ENCODE measurements around the gene SUPT4H1.
"Not testable (repeated sequence)": the region's sequence is repeated elsewhere in the genome, so short reads cannot be mapped to it uniquely, and the experiment has no call there.

SUPT4H1 gene

DNA sequence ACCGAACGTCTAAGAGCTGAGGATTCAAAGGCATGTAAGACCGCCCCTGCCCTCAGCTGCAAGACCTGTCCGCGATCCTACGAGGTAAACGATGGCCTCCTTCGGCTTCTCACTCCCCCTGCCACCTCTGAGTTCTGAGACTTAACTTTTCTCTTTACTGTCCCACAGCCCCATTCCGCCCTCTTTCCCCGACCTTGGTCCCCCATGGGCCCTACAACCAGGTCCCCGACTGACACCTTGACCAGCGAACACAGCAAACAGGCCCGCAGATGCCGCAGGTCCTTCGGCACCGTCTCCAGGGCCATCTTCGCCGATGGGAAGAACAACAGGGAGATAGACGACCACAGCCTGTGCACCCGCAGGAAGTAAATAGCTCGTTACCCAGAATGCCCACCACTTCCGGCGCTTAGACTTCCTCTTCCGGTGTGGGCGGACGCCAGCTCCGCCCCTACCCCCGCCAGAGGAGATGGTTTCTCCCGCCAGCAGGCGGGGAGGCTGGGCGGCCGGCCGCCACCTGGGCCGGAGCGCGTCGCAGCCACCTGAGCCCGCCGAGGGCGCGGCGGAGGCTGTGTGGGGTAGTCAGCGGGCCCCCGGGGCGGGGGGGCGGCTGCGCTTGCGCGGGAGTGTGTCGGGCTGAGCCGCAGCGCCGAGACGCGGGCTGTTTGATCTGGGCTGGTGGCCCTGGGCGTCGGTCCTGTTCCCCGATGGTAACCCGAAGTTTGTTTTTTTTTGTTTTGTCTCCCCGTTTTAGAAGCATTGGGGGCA, at the start of gene SUPT4H1:
TSS of gene SUPT4H1 (minus strand) at position 371 of the 765 bp plus-strand sequence. CDS start at position 305, 66 bp downstream.
- peak; percentile 97 for DNase-seq (ENCODE audit: low spot score)

GRCh38 chr17:58401287-58401686, 49.3 kb upstream of the SUPT4H1 start:
- no peak for DNase-seq (ENCODE audit: low spot score)

DNA sequence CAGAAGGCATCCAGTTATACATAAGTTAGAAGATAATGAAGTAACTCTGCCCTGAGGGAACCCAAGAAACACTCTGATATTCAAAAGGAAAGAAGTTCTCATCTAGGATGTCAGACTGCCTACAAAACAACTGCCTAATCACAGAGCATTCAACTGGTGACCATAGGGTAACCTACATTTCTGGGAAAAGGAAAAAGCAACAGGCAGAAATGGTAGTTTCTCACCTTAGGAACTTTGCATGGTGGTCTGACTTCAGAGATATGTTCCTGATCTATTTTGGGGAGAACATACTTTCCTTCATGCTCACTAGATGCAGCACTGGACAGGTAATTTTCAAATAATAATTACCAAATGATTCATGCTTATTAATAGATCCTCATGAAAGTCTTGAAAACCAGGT, 48.8 kb upstream of the SUPT4H1 start:
- DNase-seq (ENCODE audit: low spot score), result no peak

- DNase-seq (ENCODE audit: low spot score), result no peak
Observed at GRCh38 chr17:58399974-58400373, 48.0 kb upstream of the SUPT4H1 start.

GRCh38 chr17:58398574-58399266, 46.7 kb upstream of the SUPT4H1 start:
- DNase-seq (ENCODE audit: low spot score), result no peak

DNA sequence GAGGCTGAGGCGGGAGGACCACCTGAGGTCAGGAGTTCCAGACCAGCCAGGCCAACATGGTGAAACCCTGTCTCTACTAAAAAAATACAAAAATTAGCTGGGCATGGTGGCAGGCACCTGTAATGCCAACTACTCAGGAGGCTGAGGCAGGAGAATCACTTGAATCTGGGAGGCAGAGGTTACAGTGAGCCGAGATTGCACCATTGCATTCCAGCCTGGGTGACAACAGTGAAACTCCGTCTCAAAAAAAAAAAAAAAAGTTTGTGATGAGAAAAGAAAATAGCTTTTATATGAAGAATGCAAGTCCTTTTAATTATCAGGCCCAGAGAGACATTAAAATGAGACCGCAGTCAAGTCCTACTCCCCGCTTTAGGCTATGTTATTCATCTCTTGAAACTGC, 45.4 kb upstream of the SUPT4H1 start:
- DNase-seq (ENCODE audit: low spot score), result not testable (repeated sequence)

GRCh38 chr17:58396173-58396572, 44.2 kb upstream of the SUPT4H1 start:
- no peak for DNase-seq (ENCODE audit: low spot score)

DNA sequence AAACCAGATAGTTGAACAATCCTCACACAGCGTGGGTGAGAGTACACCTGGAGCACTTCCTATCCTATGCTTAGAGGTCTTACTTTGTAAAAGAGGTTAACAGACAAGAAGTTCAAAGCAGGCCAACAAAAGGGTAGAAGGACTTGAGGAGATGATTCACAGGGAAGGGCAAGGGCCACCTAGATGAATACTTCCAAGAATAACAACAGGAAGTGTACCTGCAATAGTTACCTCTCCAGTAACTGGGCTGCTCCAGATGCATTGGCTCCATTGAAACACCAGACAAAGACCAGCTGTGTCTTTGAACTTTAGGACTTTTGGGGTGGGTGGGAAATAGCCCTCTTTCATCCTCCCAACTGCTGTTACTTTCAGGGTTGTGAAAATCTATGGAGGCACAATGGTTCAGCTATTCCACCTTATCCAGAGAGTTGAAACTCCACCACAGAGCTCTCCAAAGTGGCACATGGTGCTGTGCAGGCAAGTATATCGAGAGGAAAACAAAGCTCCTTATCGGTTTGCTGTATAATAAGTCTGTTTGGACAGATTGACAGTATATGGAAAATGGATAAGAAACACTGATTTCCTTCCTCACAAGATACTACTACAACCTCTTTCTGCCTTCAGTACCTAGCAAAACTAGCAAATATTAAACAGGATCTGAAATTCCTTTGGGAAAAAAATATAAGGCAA, 42.7 kb upstream of the SUPT4H1 start:
- no peak for DNase-seq (ENCODE audit: low spot score)

GRCh38 chr17:58391302-58391984, 39.4 kb upstream of the SUPT4H1 start:
- no peak for DNase-seq (ENCODE audit: low spot score)

DNA sequence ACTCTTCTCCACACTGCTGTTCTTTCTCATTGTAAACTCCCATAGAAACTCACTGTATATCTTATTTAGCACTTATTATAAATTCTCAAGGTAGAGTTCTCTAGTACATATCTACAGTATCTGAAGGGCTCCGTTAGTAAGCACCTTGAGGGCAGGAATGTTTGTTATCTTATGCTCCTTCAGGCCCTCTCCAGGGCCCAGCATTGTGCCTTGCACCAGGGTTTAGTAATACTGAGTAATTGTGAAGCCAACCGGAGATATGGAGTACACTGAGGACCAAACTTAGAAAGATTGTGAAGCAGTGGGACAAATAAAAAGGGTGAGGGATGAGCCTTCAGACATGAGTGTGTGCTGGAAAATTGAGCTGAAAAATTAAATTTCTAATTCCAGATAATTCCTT, 38.9 kb upstream of the SUPT4H1 start:
- no peak for DNase-seq (ENCODE audit: low spot score)

DNA sequence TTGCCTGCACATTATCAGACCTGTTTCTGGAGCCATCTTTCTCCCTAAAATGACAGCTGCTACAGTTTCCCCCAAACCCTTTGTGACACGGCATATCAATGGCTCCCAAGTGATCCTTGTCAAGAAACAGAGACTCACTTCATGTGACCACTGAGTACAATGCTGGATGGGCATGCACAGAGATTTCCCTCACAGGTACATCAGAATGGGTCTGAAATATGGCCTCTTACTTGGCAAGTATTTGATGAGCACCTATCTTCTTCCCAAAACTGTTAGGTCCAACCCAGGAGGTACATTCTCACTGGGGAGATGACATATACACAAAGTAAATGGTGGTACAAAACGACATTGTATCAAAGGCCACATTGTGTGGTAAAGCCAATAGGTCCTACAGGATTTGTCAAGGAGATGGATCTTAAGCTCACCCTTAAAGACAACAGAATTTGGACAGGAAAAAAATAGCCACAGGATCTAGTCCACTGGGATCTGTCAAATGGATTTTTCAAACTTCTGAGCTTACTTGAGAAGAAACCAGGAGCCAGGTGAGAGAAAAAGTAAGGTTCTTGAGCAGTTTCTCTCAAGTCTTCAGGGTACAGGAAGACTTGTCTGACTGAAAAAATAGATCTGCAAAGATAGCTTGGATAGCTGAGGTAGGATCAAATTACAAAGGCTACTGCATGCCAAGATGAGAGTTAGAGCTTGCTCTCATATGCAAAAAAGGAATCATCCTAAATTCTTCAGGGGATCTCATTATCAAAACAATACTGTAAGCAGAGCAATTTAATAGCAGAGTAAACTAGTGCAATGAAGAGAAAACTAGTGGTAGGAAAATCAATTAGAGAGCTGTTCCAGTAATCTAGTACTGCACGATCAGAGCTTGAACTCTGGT, 36.5 kb upstream of the SUPT4H1 start:
- DNase-seq (ENCODE audit: low spot score), result no peak

- no peak for DNase-seq (ENCODE audit: low spot score)
Observed at GRCh38 chr17:58387834-58388233, 35.8 kb upstream of the SUPT4H1 start.

GRCh38 chr17:58386708-58387107, 34.7 kb upstream of the SUPT4H1 start:
- DNase-seq (ENCODE audit: low spot score), result no peak

DNA sequence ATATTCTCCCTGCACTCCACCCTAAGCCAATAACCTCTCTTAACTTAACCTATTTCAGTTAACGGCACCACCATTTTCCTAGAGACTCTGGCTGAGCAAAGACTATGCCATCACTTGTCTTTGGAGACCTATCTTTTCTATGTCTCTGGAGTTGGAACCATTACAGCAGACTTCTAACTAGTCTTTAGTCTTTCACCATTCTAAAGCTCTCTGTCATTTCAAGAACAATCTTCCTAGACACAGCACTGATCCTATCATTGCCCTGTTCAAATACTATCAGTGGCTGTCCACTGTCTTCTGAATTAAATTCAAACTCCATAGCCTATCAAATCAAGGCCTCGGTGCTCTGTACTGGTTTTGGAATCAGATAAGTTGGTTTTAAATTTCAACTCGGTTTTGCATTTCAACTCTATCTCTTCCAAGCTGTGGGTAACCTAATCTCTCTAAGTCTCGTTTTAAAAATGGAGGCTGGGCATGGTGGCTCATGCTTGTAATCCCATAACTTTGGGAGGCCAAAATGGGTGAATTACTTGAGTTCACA, 33.4 kb upstream of the SUPT4H1 start:
- DNase-seq (ENCODE audit: low spot score), result no peak

DNA sequence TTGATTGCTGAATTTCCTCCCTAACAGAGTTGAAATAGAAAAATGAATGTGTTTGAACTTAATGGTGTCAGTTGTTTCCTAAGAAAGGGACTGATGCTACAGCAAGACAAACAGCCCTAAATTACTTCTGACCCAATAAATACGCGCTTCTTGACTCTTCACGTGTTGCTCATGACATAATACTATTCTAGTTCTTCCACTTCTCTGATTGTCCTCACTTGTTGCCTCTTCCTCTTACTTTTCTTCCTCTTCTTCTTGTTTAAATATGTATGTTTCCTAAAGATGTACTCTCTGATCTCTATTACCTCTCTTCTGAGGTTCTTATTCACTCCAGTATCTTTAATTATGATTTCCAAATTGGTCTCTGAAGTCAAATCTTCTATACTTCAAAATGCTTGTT, 32.9 kb upstream of the SUPT4H1 start:
- no peak for DNase-seq (ENCODE audit: low spot score)

GRCh38 chr17:58383892-58384462, 32.0 kb upstream of the SUPT4H1 start:
- DNase-seq (ENCODE audit: low spot score), result no peak

- DNase-seq (ENCODE audit: low spot score), result no peak
Observed at GRCh38 chr17:58382872-58383242, 30.9 kb upstream of the SUPT4H1 start.

DNA sequence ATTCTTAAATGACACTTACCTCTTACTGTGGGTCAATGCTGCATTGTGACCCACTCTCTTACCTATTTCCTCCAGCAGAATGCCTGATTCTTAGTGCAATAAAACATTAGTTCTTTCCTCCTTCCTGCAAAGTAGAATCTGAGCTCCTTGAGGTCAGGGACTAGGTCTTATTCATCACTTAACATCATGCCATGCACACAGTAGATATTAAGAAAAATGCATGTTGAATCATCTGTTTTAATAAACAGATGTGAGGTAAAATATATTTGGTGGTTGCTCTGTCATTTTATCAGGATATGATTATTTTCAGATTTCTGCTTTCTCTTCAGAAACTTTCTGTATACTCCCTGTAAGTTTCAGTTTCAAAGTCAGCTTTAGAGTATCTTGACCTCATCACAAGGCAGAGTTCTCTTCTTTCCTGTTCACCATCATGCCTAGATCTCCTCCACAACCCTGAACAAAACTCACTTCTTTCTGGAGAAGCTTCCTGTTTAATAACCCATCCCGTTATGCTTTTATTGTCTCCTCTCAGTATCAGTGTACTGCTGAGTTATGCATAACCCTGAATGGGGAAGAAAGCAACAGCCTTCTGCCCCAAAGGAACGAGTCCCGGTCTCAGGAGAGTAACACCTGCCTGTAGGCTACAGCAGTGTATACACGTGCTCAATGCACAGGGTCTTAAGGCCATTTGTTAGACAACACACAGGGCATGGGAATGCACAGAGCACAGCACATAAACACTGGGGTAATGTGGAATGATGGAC, 30.3 kb upstream of the SUPT4H1 start:
- DNase-seq (ENCODE audit: low spot score), result no peak

DNA sequence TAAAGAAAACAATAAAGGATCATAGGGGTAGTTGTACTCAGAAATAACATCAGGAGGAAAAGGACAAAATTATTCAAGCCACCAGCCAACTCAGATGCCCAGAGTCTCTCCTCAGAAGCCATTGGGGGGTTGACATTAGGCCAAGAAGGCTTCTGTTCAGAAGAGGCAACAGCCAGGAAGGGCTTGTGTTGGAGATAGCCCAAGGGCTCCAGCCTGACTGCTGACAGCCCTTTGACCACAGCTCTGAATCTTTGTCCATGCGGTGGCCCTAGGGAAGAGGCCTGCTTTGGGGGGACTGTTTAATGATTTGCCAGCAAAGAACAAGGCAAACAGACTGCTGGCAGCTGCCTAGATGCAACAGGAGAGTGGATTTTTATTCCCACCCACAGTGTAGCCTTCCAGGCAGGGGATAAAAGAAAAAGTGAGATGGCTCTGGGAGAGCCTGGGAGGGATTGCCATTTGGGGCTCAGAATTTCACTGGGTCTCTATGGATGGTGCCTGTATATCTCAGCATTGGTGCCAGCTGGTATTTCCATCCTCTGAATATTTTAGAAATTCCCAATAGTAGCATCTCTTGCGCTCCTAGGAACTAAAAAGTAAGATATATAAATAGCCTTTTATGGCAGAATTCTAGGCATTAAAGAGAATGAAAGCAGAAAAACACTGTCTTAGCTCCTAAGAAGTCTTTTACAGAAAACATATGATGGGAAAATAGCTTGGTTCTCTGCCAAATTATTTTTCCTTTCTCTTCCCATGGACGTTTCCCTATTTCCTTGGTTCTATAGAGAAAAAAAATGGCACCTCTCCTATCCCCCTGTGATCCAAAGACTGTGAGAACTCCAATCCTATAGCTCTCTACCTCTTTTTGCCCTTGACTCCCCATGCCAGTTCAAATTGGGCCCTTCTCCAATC, 29.4 kb upstream of the SUPT4H1 start:
- DNase-seq (ENCODE audit: low spot score), result no peak

Data from GM03348 (cell line).